ENCODE measurements around the gene TTC34.
"Not testable (repeated sequence)": the region's sequence is repeated elsewhere in the genome, so short reads cannot be mapped to it uniquely, and the experiment has no call there.

TTC34 gene

DNA sequence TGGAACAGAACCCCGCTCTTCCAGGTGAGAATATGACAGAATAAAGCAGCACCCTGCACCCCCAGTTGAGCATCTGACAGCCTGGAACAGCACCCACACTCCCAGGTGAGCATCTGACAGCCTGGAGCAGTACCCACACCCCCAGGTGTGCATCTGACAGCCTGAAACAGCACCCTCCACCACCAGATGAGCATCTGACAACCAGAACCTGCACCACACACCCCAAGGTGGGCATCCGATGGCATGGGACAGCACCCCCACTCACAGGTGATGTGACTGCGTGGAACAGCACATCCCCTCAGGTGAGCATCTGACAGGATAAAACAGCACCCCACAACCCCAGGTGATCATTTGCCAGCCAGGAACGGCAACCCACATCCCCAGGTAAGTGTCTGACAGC lies 26.2 kb downstream of the TTC34 start:
- not testable (repeated sequence) for DNase-seq (ENCODE audit: low read depth)

DNA sequence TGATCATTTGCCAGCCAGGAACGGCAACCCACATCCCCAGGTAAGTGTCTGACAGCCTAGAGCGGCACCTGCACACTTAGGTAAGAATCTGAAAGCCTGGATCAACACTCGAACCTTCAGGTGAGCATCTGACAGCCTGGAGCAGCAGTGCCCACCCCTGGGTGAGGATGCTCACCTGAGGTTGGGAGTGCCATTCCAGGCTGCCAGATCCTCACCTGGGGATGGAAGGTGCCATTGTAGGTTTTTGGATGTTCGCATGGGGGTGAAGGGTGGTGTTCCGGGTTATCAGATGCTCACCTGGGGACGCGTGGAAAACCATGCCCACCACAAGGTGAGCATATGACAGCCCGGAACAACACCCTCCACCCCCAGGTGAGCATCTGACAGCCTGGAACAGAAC lies 33.4 kb downstream of the TTC34 start:
- not testable (repeated sequence) for DNase-seq (ENCODE audit: low read depth)

DNA sequence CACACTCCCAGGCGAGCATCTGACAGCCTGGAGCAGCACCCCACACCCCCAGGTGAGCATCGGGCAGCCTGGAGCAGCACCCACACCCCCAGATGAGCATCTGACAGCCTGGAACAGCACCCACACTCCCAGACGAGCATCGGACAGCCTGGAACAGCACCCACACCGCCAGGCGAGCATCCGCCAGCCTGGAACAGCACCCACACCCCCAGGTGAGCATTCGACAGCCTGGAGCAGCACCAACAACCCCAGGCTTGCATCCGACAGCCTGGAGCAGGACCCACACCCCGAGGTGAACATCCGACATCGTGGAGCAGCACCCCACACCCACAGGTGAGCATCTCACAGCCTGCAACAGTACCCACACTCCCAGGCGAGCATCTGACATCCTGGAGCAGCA lies 42.1 kb downstream of the TTC34 start:
- DNase-seq (ENCODE audit: low read depth), result not testable (repeated sequence)

DNA sequence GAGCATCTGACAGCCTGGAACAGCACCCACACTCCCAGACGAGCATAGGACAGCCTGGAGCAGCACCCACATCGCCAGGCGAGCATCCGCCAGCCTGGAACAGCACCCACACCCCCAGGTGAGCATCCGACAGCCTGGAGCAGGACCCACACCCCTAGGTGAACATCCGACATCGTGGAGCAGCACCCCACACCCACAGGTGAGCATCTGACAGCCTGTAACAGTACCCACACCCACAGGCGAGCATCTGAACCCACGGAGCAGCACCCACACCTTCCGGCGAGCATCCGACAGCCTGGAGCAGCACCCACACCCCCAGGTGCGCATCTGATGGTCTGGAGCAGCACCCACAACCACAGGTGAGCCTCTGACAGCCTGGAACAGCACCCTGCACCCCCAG lies 44.0 kb downstream of the TTC34 start:
- not testable (repeated sequence) for DNase-seq (ENCODE audit: low read depth)

DNA sequence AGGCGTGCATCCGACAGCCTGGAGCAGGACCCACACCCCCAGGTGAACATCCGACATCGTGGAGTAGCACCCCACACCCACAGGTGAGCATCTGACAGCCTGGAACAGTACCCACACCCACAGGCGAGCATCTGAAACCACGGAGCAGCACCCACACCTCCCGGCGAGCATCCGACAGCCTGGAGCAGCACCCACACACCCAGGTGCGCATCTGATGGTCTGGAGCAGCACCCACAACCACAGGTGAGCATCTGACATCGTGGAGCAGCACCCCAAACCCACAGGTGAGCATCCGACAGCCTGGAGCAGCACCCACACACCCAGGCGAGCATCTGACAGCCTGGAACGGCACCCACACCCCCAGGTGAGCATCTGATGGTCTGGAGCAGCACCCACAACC lies 46.1 kb downstream of the TTC34 start:
- not testable (repeated sequence) for DNase-seq (ENCODE audit: low read depth)

DNA sequence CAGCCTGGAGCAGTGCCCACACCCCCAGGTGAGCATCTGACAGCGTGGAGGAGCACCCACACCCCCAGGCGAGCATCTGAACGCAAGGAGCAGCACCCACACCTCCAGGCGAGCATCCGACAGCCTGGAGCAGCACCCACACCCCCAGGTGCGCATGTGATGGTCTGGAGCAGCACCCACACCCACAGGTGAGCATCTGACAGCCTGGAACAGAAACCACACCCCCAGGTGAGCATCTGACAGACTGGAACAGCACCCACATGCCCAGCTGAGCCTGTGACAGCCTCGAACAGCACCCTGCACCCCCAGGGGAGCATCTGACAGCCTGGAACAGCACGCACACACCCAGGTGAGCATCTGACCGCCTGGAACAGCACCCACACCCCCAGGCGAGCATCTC lies 46.9 kb downstream of the TTC34 start:
- not testable (repeated sequence) for DNase-seq (ENCODE audit: low read depth)

DNA sequence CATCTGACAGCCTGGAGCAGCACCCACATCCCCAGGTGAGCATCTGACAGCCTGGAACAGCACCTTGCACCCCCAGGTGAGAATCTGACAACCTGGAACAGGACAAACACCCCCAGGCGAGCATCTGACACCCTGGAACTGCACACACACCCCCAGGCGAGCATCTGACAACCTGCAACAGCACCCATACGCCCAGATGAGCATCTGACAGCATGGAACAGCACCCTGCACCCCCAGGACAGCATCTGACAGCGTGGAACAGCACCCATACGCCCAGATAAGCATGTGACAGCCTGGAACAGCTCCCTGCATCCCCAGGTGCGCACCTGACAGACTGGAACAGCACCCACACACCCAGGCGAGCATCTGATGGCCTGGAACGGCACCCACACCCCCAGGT lies 49.0 kb downstream of the TTC34 start:
- not testable (repeated sequence) for DNase-seq (ENCODE audit: low read depth)

DNA sequence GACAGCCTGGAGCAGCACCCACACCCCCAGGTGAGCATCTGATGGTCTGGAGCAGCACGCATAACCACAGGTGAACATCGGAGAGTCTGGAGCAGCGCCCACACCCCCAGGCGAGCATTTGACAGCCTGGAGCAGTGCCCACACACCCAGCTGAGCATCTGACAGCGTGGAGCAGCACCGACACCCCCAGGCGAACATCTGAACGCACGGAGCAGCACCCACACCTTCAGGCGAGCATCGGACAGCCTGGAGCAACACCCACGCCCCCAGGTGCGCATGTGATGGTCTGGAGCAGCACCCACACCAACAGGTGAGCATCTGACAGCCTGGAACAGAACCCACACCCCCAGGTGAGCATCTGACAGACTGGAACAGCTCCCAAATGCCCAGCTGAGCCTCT lies 49.6 kb downstream of the TTC34 start:
- DNase-seq (ENCODE audit: low read depth), result not testable (repeated sequence)

DNA sequence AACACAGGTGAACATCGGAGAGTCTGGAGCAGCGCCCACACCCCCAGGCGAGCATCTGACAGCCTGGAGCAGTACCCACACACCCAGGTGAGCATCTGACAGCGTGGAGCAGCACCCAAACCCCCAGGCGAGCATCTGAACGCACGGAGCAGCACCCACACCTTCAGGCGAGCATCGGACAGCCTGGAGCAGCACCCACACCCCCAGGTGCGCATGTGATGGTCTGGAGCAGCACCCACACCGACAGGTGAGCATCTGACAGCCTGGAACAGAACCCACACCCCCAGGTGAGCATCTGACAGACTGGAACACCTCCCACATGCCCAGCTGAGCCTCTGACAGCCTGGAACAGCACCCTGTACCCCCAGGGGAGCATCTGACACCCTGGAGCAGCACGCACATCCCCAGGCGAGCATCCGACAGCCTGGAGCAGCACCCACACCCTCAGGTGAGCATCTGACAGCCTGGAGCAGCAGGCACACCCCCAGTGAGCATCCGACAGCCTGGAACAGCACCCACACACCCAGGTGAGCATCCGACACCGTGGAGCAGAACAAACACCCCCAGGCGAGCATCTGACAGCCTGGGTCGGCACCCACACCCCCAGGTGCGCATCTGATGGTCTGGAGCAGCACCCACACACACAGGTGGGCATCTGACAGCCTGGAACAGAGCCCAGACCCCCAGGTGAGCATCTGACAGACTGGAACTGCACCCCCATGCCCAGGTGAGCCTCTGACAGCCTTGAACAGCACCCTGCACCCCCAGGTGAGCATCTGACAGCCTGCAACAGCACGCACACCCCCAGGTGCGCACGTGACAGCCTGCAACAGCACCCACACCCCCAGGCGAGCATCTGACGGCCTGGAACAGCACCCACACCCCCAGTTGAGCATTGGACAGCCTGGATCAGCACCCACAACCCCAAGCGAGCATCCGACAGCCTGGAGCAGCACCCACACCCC lies 50.4 kb downstream of the TTC34 start:
- not testable (repeated sequence) for DNase-seq (ENCODE audit: low read depth)

DNA sequence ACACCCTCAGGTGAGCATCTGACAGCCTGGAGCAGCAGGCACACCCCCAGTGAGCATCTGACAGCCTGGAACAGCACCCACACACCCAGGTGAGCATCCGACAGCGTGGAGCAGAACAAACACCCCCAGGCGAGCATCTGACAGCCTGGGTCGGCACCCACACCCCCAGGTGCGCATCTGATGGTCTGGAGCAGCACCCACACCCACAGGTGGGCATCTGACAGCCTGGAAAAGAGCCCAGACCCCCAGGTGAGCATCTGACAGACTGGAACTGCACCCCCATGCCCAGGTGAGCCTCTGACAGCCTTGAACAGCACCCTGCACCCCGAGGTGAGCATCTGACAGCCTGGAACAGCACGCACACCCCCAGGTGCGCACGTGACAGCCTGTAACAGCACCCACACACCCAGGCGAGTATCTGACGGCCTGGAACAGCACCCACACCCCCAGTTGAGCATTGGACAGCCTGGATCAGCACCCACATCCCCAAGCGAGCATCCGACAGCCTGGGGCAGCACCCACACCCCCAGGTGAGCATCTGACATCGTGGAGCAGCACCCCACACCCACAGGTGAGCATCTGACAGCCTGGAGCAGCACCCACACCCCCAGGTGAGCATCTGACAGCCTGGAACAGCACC lies 51.3 kb downstream of the TTC34 start:
- DNase-seq (ENCODE audit: low read depth), result not testable (repeated sequence)

DNA sequence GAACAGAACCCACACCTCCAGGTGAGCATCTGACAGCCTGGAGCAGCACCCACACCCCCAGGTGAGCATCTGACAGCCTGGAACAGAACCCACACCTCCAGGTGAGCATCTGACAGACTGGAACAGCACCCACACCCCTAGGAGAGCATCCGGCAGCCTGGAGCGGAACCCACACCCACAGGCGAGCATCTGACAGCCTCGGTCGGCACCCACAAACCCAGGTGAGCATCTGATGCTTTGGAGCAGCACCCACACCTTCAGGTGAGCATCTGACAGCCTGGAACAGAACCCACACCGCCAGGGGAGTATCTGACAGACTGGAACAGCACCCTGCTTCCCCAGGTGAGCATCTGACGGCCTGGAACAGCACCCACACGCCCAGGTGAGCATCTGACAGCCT lies 52.9 kb downstream of the TTC34 start:
- not testable (repeated sequence) for DNase-seq (ENCODE audit: low read depth)

DNA sequence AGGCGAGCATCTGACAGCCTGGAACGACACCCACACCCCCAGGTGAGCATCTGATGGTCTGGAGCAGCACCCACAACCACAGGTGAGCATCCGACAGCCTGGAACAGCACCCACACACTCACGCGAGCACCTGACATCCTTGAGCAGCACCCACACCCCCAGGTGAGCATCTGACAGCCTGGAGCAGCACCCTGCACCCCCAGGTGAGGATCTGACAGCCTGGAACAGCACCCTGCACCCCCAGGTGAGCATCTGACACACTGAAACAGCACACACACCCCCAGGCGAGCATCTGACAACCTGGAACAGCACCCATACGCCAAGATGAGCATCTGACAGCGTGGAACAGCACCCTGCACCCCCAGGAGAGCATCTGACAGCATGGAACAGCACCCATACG lies 106.7 kb downstream of the TTC34 start:
- DNase-seq (ENCODE audit: low read depth), result not testable (repeated sequence)

DNA sequence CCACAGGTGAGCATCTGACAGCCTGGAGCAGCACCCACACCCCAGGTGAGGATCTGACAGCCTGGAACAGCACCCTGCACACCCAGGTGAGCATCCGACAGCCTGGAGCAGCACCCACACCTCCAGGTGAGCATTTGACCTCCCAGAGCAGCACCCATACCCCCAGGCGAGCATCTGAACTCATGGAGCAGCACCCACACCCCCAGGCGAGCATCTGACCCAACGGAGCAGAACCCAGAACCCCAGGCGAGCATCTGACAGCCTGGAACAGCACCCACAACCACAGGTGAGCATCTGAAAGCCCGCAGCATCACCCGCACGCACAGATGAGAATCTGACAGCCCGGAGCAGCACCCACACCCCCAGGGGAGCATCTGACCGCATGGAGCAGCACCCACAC lies 111.3 kb downstream of the TTC34 start:
- not testable (repeated sequence) for DNase-seq (ENCODE audit: low read depth)

DNA sequence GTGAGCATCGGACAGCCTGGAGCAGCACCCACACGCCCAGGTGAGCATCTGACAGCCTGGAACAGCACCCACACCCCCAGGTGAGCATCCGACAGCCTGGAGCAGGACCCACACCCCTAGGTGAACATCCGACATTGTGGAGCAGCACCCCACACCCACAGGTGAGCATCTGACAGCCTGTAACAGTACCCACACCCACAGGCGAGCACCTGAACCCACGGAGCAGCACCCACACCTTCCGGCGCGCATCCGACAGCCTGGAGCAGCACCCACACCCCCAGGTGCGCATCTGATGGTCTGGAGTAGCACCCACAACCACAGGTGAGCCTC lies 113.2 kb downstream of the TTC34 start:
- not testable (repeated sequence) for DNase-seq (ENCODE audit: low read depth)

DNA sequence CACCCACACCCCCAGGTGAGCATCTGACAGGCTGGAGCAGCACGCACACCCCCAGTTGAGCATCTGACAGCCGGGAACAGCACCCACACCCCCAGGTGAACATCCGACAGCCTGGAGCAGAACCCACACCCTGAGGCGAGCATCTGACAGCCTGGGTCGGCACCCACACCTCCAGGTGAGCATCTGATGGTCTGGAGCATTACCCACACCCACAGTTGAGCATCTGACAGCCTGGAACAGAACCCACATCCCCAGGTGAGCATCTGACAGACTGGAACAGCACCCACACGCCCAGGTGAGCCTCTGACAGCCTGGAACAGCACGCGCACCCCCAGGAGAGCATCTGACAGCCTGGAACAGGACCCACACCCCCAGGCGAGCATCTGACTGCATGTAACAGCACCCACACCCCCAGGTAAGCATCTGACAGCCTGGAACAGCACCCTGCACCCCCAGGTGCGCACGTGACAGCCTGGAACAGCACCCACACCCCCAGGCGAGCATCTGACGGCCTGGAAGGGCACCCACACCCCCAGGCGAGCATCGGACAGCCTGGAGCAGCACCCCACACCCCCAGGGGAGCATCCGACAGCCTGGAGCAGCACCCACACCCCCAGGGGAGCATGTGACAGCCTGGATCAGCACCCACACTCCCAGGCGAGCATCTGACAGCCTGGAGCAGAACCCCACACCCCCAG lies 113.7 kb downstream of the TTC34 start:
- not testable (repeated sequence) for DNase-seq (ENCODE audit: low read depth)

DNA sequence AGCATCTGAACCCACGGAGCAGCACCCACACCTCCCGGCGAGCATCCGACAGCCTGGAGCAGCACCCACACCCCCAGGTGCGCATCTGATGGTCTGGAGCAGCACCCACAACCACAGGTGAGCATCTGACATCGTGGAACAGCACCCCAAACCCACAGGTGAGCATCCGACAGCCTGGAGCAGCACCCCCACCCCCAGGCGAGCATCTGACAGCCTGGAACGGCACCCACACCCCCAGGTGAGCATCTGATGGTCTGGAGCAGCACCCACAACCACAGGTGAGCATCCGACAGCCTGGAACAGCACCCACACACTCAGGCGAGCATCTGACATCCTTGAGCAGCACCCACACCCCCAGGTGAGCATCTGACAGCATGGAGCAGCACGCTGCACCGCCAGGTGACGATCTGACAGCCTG lies 114.3 kb downstream of the TTC34 start:
- DNase-seq (ENCODE audit: low read depth), result not testable (repeated sequence)

DNA sequence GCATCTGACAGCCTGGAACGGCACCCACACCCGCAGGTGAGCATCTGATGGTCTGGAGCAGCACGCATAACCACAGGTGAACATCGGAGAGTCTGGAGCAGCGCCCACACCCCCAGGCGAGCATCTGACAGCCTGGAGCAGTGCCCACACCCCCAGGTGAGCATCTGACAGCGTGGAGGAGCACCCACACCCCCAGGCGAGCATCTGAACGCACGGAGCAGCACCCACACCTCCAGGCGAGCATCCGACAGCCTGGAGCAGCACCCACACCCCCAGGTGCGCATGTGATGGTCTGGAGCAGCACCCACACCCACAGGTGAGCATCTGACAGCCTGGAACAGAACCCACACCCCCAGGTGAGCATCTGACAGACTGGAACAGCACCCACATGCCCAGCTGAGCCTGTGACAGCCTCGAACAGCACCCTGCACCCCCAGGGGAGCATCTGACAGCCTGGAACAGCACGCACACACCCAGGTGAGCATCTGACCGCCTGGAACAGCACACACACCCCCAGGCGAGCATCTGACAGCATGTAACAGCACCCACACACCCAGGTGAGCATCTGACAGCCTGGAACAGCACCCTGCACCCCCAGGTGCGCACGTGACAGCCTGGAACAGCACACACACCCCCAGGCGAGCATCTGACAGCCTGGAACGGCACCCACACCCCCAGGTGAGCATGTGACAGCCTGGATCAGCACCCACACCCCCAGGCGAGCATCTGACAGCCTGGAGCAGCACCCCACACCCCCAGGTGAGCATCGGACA lies 115.2 kb downstream of the TTC34 start:
- not testable (repeated sequence) for DNase-seq (ENCODE audit: low read depth)

DNA sequence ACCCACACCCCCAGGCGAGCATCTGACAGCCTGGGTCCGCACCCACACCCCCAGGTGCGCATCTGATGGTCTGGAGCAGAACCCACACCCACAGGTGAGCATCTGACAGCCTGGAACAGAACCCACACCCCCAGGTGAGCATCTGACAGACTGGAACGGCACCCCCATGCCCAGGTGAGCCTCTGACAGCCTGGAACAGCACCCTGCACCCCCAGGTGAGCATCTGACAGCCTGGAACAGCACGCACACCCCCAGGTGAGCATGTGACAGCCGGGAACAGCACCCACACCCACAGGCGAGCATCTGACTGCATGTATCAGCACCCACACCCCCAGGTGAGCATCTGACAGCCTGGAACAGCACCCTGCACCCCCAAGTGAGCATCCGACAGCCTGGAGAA lies 115.8 kb downstream of the TTC34 start:
- DNase-seq (ENCODE audit: low read depth), result not testable (repeated sequence)

DNA sequence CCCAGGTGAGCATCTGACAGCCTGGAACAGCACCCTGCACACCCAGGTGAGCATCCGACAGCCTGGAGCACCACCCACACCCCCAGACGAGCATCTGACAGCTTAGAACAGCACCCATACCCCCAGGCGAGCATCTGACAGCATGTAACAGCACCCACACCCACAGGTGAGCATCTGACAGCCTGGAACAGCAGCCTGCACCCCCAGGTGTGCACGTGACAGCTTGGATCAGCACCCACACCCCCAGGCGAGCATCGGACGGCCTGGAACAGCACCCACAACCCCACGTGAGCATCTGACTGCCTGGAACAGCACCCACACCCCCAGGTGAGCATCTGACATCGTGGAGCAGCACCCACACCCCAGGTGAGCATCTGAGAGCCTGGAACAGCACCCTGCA lies 116.6 kb downstream of the TTC34 start:
- not testable (repeated sequence) for DNase-seq (ENCODE audit: low read depth)

DNA sequence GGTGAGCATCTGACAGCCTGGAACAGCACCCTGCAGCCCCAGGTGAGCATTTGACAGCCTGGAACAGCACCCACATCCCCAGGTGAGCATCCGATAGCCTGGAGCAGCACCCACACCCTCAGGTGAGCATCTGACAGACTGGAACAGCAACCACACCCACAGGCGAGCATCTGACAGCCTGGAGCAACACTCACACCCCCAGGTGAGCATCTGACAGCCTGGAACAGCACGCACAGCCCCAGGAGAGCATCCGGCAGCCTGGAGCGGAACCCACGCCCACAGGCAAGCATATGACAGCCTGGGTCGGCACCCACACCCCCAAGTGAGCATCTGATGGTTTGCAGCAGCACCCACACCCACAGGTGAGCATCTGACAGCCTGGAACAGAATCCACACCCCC lies 117.5 kb downstream of the TTC34 start:
- not testable (repeated sequence) for DNase-seq (ENCODE audit: low read depth)

DNA sequence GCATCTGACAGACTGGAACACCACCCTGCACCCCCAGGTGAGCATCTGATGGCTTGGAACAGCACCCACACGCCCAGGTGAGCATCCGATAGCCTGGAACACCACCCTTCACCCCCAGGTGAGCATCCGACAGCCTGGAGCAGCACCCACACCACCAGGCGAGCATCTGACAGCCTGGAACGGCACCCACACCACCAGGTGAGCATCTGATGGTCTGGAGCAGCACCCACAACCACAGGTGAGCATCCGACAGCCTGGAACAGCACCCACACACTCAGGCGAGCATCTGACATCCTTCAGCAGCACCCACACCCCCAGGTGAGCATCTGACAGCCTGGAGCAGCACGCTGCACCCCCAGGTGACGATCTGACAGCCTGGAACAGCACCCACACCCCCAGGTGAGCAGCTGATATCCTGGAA lies 118.2 kb downstream of the TTC34 start:
- DNase-seq (ENCODE audit: low read depth), result not testable (repeated sequence)

DNA sequence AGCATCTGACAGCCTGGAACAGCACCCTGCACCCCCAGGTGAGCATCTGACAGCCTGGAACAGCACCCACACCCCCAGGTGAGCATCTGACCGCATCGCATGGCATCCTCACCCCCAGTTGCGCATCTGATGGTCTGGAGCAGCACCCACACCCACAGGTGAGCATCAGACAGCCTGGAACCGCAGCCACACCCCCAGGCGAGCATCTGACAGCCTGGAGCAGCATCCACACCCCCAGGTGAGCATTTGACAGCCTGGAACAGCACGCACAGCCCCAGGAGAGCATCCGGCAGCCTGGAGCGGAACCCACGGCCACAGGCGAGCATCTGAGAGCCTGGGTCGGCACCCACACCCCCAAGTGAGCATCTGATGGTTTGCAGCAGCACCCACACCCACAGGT lies 118.6 kb downstream of the TTC34 start:
- not testable (repeated sequence) for DNase-seq (ENCODE audit: low read depth)

Data from GM04503 (cell line).